Stimulated activated CD8-positive, alpha-beta memory T cell treated with anti-CD3 and anti-CD28 coated beads, Interleukin-15, amount 100 ng/mL, for 24 hours (primary cell): ENCODE results near the gene TERT.
"Not testable (repeated sequence)": the region's sequence is repeated elsewhere in the genome, so short reads cannot be mapped to it uniquely, and the experiment has no call there.

ENCODE experiments used
- DNase-seq: peaks from one replicate; pipeline ENCODE4 v3.0.0-alpha.2; 2020; ENCODE audit warnings: low read depth

Gene TERT

DNA sequence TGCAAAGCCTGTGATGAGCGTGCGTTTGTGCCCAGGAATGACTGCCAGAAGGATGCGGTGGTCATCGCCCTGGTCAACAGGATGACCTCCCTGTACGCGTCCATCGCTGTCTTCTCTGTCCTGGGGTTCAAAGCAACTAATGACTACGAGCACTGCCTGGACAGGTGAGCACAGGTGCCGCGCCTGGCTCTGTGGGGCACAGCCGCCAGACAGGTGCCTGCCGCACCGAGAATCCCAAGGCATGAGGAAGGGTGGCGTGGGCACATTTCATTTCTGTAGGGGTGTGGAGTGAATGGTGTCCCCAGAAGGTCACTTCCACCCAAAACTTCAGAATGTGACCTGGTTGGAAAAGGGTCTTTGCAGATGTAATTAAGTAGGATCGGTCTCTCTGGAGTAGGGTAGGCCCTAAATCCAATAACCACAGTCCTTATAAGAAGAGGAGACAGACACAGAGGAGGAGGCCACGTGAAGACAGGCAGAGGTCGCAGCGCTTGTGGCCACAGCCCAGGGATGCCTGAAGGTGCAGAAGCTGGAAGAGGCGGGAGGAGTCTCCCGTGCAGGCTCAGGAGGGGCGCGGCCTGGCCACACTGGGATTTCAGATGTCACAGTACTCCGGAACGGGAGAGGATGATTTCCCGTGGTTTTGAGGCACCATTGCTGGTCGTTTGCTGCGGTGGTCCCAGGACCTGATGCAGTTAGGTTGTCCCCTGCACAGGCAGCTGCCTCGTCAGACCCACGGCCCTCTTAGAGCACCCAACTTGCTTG, 54.2 kb downstream of the TERT start:
- DNase-seq: no peak

- no peak for DNase-seq
Observed at GRCh38 chr5:1239505-1240251, 55.2 kb downstream of the TERT start.

GRCh38 chr5:1235838-1236237, 59.0 kb downstream of the TERT start:
- no peak for DNase-seq

- no peak for DNase-seq
Observed at GRCh38 chr5:1235379-1235778, 59.5 kb downstream of the TERT start.

- DNase-seq: no peak
Observed at GRCh38 chr5:1232780-1233179, 62.1 kb downstream of the TERT start.

- DNase-seq: no peak
Observed at GRCh38 chr5:1231354-1231905, 63.4 kb downstream of the TERT start.

GRCh38 chr5:1230551-1230950, 64.3 kb downstream of the TERT start:
- DNase-seq: no peak

DNA sequence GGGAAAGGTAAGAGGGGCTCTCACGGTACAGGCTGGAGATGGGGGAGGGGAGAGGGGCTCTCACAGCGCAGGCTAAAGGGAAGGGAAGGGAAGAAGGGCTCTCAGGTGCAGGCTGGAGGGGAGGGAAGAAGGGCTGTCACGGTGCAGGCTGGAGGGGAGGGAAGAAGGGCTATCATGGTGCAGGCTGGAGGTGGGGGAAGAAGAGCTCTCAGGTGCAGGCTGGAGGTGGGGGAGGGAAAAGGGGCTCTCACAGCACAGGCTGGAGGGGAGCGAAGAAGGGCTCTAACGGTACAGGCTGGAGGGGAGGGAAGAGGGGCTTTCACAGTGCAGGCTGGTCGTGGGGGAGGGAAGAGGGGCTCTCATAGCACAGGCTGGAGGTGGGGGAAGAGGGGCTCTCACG, 65.0 kb downstream of the TERT start:
- DNase-seq: no peak

DNA sequence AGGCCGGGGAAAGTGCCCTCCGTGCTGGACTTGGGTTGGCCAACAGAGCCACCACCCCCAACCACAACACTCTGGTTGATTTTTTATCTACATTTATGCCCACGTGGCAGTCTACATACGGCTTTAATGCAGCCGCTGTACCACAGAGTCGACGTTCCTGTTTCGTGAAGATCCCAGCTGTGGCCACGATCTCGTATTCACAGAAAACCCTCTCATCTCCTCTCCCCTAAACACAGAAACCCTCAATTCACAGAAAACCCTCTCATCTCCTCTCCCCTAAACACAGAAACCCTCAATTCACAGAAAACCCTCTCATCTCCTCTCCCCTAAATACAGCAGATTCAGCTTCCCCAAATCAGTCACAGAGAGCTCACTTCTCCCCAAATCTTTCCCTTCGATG, 65.8 kb downstream of the TERT start:
- DNase-seq: not testable (repeated sequence)

DNA sequence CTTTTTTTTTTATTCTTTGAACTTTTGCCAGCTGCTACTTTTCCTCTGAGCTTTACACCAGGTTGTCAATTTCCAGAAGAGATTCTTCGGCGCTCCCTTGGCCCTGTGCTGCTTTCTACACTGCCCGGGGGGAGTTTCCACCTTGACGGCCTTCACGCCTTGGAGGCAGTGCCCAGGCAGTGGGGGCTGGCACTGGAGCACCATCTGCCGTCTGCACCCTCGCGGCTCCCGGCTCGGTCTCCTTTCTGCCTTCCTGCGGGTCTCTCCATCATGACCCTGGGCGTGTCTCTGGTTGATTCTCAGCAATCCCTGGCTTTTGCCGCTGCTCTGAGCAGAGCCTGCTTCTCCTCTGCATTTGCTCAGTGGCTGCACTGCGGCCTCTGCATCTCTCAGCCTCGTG, 66.7 kb downstream of the TERT start:
- no peak for DNase-seq

GRCh38 chr5:1227667-1228066, 67.2 kb downstream of the TERT start:
- no peak for DNase-seq

DNA sequence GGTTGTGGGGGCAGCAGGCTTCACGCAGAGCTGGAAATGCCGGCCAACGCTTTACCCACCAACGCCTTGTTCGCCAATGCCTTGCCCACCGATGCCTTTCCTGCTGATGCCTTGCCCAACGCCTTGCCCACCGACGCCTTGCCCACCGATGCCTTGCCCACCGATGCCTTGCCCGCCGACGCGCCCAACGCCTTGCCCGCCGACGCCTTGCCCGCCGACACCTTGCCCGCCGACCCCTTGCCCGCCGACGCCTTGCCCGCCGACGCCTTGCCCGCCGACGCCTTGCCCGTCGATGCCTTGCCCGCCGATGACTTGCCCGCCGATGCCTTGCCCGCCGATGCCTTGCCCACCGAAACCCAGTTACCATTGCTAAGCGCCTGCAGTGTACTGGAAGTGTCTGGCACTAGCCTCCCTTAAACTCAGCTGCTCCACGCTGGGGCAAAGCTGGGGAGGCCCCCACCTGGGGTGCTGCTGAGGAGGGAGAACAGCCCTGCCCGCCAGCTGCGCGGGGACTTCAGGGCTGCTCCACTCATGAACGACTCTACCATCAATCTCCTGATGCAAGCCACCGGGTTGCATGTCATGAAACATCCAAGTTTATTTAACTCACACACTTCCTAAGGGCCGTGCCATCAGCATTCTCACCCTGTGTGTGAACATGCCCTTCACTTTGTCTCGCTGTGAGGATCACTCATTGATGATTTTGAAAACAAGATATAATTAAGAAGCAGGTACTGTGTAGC, 67.9 kb downstream of the TERT start:
- DNase-seq: no peak

DNA sequence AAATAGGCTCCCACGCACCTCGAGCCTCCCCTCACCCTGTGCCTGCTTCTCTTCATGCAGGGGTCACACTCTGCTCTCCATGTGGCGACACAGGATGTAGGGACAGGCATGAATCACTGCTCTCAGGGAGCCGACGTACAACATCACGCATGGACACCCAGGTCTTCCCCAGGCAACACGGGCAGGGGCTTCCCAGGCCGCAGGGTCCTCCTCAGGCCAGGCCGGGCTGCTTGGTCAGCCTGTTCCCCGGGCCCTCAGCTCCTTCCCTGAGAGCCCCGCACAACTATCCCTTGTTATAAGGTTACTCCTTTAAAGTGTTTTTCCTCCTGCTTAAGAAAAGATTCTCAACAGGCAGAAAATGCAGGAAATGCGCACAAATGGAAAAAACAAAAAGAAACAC, 68.6 kb downstream of the TERT start:
- no peak for DNase-seq

GRCh38 chr5:1225081-1225480, 69.8 kb downstream of the TERT start, which contains the start of gene SLC6A18:
TSS of gene SLC6A18 (plus strand) at chr5:1225381. CDS start at chr5:1225478, 97 bp downstream.
- no peak for DNase-seq

DNA sequence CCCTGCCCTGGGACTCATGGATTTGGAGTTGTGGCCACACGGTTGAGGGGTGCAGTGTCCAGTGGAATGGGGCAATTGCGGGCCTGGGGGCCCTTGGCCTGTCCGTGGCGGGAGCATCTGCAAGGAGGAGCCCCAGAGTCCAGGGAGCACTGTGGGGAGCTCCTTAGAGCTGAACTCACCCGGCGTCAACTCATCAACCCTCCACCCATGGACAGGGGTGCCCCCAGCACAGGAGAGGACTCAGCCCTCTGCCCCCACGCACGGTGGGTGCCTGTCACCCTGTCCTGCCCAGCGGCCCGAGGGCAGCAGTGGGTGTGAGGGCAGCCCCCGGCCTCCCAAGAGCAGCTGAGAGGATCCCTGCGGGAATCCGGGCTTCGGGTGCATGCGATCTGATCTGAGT, 70.2 kb downstream of the TERT start:
- no peak for DNase-seq

DNA sequence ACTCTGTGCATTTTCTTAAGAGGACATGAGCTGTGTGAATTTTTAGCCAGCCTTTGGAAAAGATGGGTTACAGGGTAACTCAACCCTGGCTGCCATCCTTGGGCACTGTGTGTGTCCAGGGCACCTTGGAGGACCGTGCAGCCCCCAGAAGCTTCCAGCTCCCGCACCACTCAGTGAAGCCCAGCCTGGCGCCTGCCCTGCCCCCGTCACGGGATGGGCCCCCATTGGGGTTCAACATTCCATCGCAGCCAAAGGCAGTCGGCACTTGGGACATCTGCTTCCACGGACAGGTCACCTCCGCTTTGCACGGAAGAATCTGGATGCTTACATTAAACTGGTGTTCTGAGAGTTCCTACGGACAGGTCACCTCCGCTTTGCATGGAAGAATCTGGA, 71.6 kb downstream of the TERT start:
- DNase-seq: no peak

DNA sequence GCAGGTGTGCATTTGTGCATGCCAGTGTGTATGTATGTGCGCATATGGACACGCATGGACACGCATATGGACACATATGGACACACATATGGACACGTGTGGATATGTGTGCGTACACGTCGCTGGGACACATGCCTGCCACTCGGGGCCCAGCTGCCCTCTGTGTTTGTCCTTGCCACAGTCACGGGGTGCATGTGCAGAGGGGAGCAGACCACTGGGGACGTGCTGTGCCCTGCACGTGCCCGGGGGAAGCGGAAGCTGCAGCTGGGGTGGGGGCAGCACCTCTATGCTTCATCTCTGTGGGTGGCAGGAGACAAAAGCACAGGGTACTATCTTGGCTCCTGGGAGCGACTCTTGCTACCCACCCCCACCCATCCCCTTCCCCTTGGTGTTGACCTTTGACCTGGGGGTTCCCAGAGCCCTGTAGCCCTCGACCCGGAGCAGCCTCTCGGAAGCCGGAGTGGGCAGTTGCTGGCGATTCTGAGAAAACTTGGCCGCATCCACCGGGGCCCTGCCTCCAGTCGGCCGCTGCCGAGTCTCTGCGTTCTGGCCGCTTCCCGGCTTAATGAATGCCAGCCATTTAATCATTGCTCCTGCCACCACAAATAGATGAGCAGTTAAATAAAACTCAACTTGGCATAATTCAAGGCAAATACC, 72.1 kb downstream of the TERT start:
- DNase-seq: no peak

DNA sequence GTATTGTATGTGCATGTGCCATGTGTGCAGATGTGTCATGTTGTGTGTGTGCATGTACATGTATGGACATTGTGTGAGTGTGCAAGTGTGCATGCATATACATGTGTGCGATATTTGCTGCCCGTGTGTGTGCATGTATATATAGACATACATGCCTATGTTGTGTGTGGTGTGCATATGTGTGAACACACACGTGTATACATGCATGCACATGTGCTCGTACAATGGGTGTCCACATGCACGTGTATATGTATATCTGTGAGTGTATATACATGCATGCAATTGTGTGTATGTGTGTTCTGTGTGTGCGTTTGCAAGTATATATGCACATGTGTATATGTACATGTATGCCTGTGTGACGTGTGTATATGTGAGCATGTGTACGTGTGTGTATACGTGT, 72.7 kb downstream of the TERT start:
- DNase-seq: no peak

- DNase-seq: no peak
Observed at GRCh38 chr5:1221721-1222120, 73.1 kb downstream of the TERT start.

DNA sequence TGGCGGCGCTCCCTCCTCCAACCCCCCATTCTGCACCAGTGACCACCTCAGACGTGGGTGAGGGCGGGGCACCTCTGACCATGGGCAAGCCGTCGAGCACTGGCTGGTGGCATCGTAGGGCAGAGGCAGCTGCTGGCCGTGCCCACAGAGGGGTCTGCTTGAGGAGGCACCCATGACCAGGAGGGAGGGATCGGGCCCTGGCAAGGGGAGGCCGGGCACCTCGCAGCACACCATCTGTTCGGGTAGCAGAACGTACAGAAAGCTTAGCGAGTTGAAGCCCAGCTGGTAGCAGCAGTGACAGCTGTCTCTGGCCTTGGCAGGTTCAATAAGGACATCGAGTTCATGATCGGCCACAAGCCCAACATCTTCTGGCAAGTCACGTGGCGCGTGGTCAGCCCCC, 74.0 kb downstream of the TERT start:
- DNase-seq: no peak

- DNase-seq: no peak
Observed at GRCh38 chr5:1220351-1220750, 74.5 kb downstream of the TERT start.

DNA sequence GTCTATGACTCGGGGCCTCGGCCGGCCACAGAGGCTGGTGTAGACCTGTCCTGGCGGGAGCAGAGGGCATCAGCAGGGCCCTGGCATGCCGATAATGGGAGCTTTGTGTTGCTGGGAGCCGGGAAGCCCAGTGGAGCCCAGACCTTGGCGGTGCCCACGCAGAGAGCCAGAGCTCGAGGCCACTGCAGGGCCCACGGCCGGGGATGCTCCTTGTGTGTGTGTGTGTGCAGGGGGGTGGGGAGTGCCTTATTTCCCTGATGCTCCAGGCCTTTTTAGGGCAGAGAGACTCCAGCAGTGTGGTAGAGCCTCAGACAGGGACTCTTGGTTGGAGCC, 75.1 kb downstream of the TERT start:
- no peak for DNase-seq
